GM12892 (cell line): Measurements from ENCODE around the gene CCDC92.

Experiments used
- POLR2A ChIP-seq: IDR thresholded peaks from 2 replicates; pipeline ENCODE4 v1.6.1; 2011; ENCODE audit warnings: low read depth, low read length, control low read depth
- POLR2AphosphoS5 ChIP-seq: IDR thresholded peaks from 2 replicates; pipeline ENCODE4 v1.6.1; 2011; ENCODE audit warnings: low read depth, low read length, control low read depth

DNA sequence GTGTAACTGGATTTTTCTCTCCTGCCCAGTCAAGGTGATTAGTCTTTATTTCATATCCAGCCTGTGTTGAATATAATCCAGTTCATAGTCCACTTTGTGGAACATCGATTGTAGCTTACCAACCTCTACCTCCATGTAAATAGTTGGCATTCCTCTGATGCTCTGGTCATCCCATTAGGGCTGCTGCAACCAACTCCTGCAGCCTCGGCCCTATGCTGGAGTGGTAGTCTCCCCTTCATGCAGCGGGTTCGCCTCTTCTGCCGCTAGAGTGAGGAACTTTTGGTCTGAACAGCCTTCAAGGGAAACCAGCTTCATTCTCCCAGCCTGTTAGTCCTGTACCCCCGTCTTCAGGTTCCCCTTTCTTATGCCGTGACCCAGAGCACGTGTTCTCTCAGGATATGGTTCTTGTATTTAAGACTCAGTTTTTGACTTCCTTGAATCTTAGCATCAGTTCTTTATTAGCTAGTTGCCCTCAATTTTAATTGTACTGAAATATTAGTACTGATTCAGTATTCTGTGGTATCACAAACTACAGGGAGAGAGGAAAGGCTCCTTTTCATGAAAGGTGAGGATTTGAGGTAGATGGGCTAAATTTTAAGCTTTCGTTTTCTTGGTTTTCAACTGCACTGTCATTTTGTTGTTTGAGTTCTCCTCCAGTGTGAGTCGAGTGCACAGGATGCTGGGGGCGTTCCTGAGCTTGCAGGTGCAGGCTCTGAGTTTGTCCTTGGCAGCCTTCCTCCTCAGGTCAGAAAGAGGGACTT lies 33.6 kb upstream of the CCDC92 start:
- TF ChIP-seq POLR2A, result no peak
- TF ChIP-seq POLR2AphosphoS5, result no peak
